ENCODE data around the gene COPE. TPM values are rescaled to one million over a fixed set of nuclear protein-coding genes. Genes with fewer than 3 reads are reported as not detected.

COPE gene
- total and polyA plus RNA-seq, 2 of the 8 experiments (the other 6 are each of a cell fraction or from before 2014, with no cell fraction given) = 178 to 356 TPM

- TF ChIP-seq CTCF (IDR thresholded peaks at IDR 0.05; ENCODE audit: control extremely low read depth in 1 of 3, insufficient read depth in 1 of 3, low read depth in 1 of 3, low read length in 3 of 3) (no peak), CBX8 (IDR thresholded peaks at IDR 0.05; ENCODE audit: borderline replicate concordance, low read depth, low read length) (no peak), POLR2A (IDR thresholded peaks at IDR 0.05; ENCODE audit: control extremely low read depth in 1 of 2, low read depth in 2 of 2, low read length in 2 of 2) (no peak), CTBP2 (IDR thresholded peaks at IDR 0.05; ENCODE audit: borderline replicate concordance, insufficient read depth, insufficient read length, low read length) (no peak), BACH1 (IDR thresholded peaks at IDR 0.05; ENCODE audit: low read length) (no peak), SIRT6 (IDR thresholded peaks at IDR 0.05; ENCODE audit: low read length) (no peak), SIX5 (IDR thresholded peaks at IDR 0.05; ENCODE audit: low read depth, low read length) (no peak)
Measured at GRCh38 chr19:18867751-18868150, 51.4 kb downstream of the COPE start (continued).
